ENCODE measurements around the gene DBH. TPM values are rescaled to one million over a fixed set of nuclear protein-coding genes. Genes with fewer than 3 reads are reported as not detected.

The DBH gene
- total RNA-seq, 2 experiments from 2014 or later, result not detected

DNA sequence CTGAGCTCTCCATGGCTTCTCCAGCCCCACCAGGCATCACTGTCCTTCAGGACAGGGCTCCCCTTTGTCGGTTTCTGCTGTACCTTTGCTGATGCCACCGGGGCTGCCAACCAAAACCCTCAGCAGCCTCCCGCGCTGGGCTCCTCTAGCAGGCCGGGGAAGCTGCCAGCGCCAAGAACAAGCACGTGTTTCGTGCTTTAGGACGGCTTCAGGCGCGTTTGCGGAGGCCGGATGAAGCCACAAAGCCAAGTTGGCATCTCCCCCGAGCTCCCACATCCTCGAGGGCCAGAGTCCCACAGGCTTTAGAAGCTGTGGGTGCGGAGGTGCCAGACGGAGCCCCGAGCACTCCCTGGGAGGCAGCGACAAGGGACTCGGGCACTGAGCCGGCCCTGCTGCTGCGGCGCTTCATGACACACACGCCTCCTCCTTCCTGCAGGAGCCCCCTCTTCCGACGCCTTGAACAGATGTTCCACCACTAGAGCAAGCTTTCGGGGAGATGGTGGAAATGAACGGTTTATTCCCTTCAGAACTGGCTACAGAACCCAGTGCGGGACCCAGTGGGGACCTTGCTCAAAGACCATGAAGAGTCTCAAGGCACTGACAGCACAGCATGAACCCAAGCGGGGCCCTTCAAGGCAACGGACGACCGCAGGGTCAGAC is 65.3 kb downstream of the DBH start:
- Histone ChIP-seq H3K36me3 (ENCODE audit: insufficient read depth, low read length) (peaks cover 29% of the 10 kb centered on the region), H3K4me1 (ENCODE audit: insufficient read depth, low read length, poor library complexity, severe bottlenecking) (peaks cover 83% of the 10 kb centered on the region), H3K4me3 (ENCODE audit: low read depth, low read length, poor library complexity, severe bottlenecking) (peak overlapping the region; percentile 73), H3K9me3 (ENCODE audit: low read length) (peaks cover 4% of the 10 kb centered on the region; the same call in 1 of the 2 replicates), H3K4me2 (ENCODE audit: low read length) (peak overlapping the region; percentile 96), H3K27ac (ENCODE audit: low read depth, low read length, poor library complexity, severe bottlenecking) (peak overlapping the region; percentile 91), H4K20me1 (ENCODE audit: insufficient read depth, low read length) (no peaks in the 10 kb centered on the region), H3K9me2 (ENCODE audit: insufficient read depth, low read length) (no peaks in the 10 kb centered on the region), H2AFZ (ENCODE audit: low read length) (no peak overlapping the region), H3K79me2 (ENCODE audit: insufficient read depth, low read depth, low read length) (peaks cover 56% of the 10 kb centered on the region; the same call in 1 of the 2 replicates)
- CTCF ChIA-PET (ENCODE audit: unreplicated experiment), result interaction anchor here (0.6 to 1.0 kb wide), 3 partner anchors 8 to 316 kb away, joined by 3 to 4 read pairs (median 3); no protein-coding TSS in a partner anchor
- intact Hi-C loops (cut with micrococcal nuclease; ENCODE audit: unreplicated experiment), result loop anchor here (5.0 kb wide), 2 partner anchors 224 to 1236 kb away; partner anchors contain the start of gene SLC2A6
- POLR2A ChIA-PET, result no interaction called here
- peak; percentile 53 for DNase-seq (ENCODE audit: low spot score)
- no TSS peak for BruUV-seq (replicated peaks)
- no peak for TF ChIP-seq EZH2phosphoT487 (IDR thresholded peaks at IDR 0.05; ENCODE audit: borderline replicate concordance, low read depth, low read length)
- TF ChIP-seq, protein P1, sequence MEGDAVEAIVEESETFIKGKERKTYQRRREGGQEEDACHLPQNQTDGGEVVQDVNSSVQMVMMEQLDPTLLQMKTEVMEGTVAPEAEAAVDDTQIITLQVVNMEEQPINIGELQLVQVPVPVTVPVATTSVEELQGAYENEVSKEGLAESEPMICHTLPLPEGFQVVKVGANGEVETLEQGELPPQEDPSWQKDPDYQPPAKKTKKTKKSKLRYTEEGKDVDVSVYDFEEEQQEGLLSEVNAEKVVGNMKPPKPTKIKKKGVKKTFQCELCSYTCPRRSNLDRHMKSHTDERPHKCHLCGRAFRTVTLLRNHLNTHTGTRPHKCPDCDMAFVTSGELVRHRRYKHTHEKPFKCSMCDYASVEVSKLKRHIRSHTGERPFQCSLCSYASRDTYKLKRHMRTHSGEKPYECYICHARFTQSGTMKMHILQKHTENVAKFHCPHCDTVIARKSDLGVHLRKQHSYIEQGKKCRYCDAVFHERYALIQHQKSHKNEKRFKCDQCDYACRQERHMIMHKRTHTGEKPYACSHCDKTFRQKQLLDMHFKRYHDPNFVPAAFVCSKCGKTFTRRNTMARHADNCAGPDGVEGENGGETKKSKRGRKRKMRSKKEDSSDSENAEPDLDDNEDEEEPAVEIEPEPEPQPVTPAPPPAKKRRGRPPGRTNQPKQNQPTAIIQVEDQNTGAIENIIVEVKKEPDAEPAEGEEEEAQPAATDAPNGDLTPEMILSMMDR (conservative IDR thresholded peaks at IDR 0.05; ENCODE audit: low read length), result no peak

DNA sequence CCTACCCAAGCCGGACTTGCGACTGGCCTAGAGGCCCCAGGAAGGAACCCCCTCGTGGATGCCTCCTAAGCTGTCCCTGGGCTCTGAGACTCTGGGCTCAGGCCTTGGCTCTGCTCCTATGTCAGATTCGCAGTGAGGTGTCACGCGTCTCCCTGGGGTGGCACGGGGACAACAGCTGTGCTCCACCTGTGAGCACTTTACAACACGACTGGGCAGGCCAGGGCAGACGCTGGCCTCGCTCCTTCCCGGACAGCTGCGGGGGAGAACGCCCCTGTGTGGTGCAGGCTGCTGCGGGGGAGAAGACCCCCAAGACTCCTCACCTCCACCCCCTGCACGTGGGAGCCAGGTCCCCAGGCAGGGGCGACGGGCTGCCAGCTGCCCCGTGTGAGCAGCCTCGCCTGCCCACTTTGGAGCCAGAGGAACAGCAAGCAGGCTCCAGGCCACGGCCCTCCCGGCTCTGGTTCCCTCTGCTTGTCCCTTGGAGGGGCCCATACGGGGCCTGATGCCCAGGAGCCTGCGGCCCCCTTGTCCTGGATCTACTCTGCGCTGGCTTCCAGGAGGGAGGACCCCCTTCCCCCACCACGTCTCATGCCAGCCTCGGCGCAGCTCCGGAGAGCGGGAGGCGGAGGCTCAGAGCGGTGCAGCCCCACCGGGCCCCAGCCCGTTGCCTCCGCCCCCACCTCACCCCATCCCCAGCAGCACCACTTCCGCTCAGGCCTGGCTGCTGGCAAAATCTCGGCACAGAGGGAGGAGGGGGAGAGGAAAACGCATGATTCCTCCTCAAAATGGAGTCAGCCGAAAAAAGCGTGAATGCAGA is 66.0 kb downstream of the DBH start:
- no peaks in the 10 kb centered on the region for H3K9me2 ChIP-seq (ENCODE audit: insufficient read depth, low read length)
- peaks cover 48% of the 10 kb centered on the region; the same call in 1 of the 2 replicates for H3K79me2 ChIP-seq (ENCODE audit: insufficient read depth, low read depth, low read length)
- intact Hi-C loops (cut with micrococcal nuclease; ENCODE audit: unreplicated experiment), result loop anchor here (5.0 kb wide), 2 partner anchors 225 to 1235 kb away; partner anchors contain the start of gene SLC2A6
- no peak overlapping the region for H2AFZ ChIP-seq (ENCODE audit: low read length)
- POLR2A ChIA-PET, result interaction anchor here (1.3 kb wide), 1 partner anchor 117 kb away, joined by 4 read pairs; no protein-coding TSS in a partner anchor
- H3K27ac ChIP-seq (ENCODE audit: low read depth, low read length, poor library complexity, severe bottlenecking), result peak overlapping the region; percentile 91
- H3K4me3 ChIP-seq (ENCODE audit: low read depth, low read length, poor library complexity, severe bottlenecking), result peak overlapping the region; percentile 73
- DNase-seq (ENCODE audit: low spot score), result peak; percentile 88
- H3K4me1 ChIP-seq (ENCODE audit: insufficient read depth, low read length, poor library complexity, severe bottlenecking), result peaks cover 83% of the 10 kb centered on the region
- no peak for TF ChIP-seq EZH2phosphoT487 (IDR thresholded peaks at IDR 0.05; ENCODE audit: borderline replicate concordance, low read depth, low read length)
- TF ChIP-seq, protein P1 (conservative IDR thresholded peaks at IDR 0.05; ENCODE audit: low read length), result no peak
- no TSS peak for BruUV-seq (replicated peaks)
- H4K20me1 ChIP-seq (ENCODE audit: insufficient read depth, low read length), result no peaks in the 10 kb centered on the region
- CTCF ChIA-PET (ENCODE audit: unreplicated experiment), result no interaction called here
- peaks cover 28% of the 10 kb centered on the region for H3K36me3 ChIP-seq (ENCODE audit: insufficient read depth, low read length)
- H3K9me3 ChIP-seq (ENCODE audit: low read length), result peaks cover 4% of the 10 kb centered on the region; the same call in 1 of the 2 replicates
- H3K4me2 ChIP-seq (ENCODE audit: low read length), result peak overlapping the region; percentile 96
